CD1c-positive myeloid dendritic cell (primary cell): ENCODE data around the gene DLX1.

Experiments used
- DNase-seq: peaks from one replicate; pipeline ENCODE4 v3.0.0-alpha.2; 2016; ENCODE audit errors: extremely low spot score

DLX1 gene

DNA sequence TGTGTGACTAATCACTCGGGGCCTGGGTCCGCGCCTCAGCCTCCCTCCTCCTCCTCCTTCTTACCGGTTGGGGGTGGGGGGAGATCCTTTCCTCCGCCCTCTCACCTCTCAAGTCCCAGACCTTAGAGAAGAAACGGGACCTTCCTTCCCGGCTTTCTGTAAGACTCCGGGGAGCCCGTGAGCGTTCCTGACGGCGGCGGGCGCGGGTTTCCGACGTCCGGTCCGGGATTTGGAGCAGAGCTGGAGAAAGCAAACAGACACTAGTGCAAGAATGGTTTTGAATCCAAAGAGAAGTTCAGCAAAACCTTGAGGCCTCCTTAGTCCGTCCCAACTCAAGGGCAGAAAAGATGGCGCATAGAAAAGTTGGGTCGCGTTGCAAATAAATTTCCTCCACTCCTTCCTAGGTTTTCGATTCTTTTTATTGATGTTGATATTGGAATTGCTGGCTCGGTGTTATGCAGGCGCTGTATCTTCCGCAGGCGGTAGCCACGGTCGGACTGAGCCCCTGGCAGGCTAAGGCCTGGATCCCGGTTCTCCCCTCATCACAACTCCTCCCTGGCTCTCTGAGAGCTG is 2.0 kb downstream of the DLX1 start:
- DNase-seq = no peak

DNA sequence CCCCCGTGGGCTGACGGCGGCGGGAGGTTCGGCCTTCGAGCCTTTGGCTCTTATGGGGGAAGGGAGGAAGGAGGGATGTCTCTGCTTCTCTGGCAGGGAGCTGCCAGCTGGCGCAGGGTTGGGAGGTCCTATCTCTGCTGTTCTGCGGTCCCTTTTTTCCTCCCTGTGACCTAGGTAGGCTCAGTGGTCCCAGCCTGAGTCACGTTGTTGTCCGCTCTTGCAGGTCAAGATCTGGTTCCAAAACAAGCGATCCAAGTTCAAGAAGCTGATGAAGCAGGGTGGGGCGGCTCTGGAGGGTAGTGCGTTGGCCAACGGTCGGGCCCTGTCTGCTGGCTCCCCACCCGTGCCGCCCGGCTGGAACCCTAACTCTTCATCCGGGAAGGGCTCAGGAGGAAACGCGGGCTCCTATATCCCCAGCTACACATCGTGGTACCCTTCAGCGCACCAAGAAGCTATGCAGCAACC is 2.5 kb downstream of the DLX1 start:
- no peak for DNase-seq

DNA sequence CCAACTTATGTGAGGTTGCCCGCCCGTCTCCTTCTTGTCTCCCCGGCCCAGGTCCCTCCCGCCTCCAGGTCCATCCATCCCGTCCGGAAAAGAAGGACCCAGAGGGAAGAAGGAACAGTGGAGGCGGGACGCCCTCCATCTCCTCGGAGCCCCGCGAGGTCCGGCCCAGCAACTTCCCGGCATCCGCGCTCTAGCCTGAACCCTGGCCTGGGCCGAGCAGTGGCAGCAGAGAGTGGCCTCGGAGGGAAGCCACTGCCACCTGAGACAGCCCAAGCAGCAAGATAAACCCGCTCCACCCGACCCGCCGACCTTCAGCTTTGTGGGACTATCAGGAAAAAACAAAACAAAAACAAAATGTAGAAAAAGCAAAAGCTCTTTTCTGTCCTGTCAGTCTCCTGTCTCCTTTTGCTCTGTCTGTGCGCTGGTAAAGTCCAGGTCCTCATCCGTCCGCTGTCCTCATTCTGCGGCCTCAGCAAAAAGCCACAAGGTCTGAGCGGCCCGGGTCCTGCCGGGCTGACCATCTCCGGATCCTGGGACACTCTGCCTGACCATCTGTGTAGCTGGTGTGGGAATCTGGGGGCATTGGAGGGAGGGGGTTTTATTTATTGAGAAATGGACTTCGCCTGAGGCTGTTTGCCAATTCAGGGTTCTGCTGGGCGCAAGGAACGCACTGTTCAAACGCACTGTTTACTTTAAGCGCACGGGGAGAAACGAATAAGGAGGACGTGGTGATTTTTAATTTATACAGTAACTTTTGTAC is 3.1 kb downstream of the DLX1 start:
- DNase-seq = no peak

DNA sequence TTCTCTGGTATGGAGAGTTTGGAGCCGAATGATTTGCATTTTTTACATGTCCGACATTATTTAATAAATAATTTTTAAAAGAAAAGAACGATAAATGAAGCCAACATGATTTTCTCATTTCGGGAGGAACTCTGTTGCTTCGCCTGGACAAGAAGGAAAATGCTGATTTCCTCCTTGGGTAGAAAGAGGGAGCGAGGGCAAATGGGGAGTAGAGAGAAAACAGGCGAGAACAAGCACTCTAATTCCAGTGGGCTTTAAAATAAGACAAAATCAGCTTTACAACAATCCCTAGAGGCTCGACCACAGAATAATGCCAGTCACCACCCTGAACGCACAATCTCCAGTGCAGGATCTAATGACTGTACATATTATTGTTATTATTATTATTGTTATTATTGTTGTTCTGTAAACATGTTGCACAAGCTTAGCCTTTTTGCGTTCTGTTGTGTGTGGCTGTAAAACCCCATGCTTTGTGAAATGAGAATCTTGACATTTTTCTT is 3.7 kb downstream of the DLX1 start:
- no peak for DNase-seq

GRCh38 chr2:172089633-172090032 is 4.3 kb downstream of the DLX1 start:
- no peak for DNase-seq

DNA sequence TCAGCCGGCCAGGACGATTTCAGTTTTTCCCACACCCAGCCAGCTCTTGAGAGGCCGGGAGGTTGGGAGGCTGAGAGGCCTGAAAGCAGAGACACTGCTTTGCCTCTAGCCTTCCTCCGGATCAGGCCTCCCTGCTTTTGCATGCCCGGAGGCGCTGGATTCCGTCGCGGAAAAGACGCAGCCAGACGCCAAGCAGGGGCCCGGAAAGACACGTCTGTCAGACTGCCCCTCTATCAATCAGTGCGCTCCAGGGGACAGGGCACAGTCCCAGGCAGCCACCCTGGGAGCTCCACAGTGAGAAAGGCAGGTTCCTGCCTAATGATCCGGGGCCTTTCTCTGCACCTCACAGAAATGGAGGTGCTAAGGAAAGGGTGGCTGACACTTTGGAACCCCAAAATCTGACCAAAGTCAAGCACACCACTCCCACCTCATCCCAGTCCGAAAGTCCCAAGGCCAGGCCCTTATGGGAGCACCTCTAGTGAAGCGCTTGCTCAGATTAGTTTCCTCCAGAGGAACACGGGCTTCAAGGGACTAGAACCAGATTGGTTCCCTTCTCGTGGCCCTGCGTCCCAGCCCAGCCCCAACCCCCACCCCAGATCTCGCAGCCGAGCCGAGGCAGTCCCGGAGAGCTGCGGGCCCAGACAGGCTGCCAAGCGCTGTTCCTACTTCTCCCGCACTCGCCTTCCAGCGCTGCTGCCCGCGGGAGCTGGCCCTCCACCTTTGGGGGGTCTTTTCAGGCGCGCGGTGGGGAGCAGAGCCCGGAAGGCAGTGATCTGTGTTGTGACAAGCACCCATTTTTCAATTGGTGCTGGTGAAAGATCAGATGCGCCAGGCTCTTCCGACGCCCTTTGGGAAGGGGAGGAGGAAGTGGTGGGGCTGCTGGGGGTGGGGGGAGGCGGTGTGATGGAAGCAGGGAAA is 5.0 kb downstream of the DLX1 start:
- DNase-seq = no peak

DNA sequence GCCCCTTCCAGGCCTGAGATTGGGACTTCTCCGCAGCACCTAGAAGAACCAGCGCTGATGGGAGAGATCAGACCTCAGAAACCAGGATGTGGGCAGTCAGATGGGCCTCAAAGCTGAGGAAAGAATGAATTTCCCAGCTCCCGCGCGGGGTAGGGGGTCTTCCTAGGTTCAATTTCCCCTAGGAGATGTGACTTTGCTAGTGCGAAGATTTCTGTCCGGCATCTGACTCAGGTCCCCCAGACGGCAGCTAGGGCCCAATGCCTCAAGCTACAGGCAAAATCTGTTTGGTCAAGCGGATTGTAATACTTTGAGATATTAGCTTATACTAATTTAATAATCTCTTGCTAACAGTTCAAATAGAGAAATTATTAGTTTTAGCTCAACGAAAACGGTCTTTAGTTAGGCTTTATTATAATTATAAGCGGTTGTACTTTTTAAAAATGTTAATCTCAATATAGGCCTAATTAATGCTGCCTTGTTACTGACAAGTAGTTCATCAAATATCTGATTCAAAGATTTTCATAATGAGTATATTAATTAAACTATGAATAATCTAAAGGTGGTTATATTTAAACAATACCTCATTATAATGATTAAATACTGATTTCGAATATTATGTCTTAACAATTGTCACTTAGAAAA is 5.8 kb downstream of the DLX1 start:
- DNase-seq = no peak

- no peak for DNase-seq
Measured at GRCh38 chr2:172091761-172092566, 6.7 kb downstream of the DLX1 start.

GRCh38 chr2:172092716-172093415 is 7.6 kb downstream of the DLX1 start:
- DNase-seq = no peak

GRCh38 chr2:172093416-172094293 is 8.3 kb downstream of the DLX1 start:
- no peak for DNase-seq

GRCh38 chr2:172094294-172095145 is 9.2 kb downstream of the DLX1 start:
- no peak for DNase-seq

- peak; percentile 76 for DNase-seq
Measured at GRCh38 chr2:172095146-172095904, 10.0 kb downstream of the DLX1 start.

- no peak for DNase-seq
Measured at GRCh38 chr2:172095905-172096625, 10.8 kb downstream of the DLX1 start.

- DNase-seq = peak; percentile 44
Measured at GRCh38 chr2:172096626-172097547, 11.6 kb downstream of the DLX1 start.

DNA sequence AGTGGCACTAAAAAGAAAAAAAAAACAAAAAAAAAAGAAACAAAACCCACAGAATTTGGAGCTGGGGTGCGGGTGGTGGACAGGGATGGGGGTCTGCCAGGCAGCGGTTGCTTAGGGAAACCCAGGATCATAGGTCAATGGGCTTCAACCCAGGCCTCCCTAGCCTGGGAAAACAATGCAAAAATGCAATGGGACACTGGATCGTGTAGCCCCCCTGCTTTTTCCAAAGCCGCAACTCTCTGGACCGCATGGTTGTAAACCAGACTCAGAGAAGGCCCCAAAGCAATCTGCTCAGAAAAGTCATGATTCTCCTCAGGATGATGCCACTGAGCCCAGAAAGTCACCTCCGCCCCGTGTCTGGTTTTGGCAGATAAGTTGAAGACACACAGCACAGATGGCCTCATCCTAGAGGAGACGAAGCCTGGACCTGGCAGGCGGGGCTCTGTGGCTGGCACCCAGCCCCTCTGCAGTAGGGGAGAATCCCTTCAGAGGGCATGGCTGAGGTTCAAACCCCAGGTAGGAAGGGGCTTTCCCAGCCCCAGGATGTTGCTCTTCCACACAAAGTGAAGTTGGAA is 12.3 kb downstream of the DLX1 start:
- no peak for DNase-seq

DNA sequence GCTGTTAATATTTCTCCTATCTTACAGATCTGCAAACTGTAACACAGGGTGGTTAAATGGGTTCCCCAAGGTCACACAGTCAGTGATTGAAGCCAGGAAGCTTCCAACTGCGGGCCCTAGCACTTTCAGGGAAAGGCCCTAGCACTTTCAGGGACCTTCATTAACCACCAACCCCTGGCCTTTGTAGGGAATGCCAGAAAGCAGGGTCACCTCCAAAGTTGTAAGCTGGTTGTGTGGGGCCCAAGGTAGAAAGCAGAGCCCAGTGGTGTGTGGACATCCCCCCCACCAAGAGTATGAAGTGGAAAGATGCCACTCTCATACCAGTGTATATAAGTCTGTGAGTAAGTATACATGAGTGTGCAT is 13.0 kb downstream of the DLX1 start:
- DNase-seq = no peak
